ENCODE data around the gene TRPM3.

GRCh38 chr9:70554881-70555280, 566.5 kb downstream of the TRPM3 start:
- TF ChIP-seq SP1 (IDR thresholded peaks at IDR 0.05; ENCODE audit: low read depth, low read length) (no peak), CTCF (IDR thresholded peaks at IDR 0.05; ENCODE audit: control extremely low read depth in 1 of 3, insufficient read depth in 1 of 3, low read depth in 1 of 3, low read length in 3 of 3) (no peak), CEBPB (IDR thresholded peaks at IDR 0.05; ENCODE audit: low read depth, low read length) (no peak), E2F6 (IDR thresholded peaks at IDR 0.05) (no peak), POLR2AphosphoS5 (IDR thresholded peaks at IDR 0.05; ENCODE audit: low read depth, low read length) (no peak)

Data from H1 (cell line).